SK-N-SH (cell line): ENCODE measurements around the gene SPEG. TPM values are rescaled to one million over a fixed set of nuclear protein-coding genes. Genes with fewer than 3 reads are reported as not detected.

Experiments used
- CTCF ChIA-PET: fragments of 300-600, 350-600 bp; formaldehyde crosslinking; extraction: SDS; loops from one replicate; lab custom pipeline; 2021; lab: Yijun Ruan, JAX
- POLR2A ChIA-PET: fragments of 350-600 bp; sonication (Branson Sonifier 250); formaldehyde crosslinking; extraction: SDS; loops from one replicate; lab custom pipeline; 2020; ENCODE audit warnings: antibody characterized with exemption, inconsistent platforms; lab: Yijun Ruan, JAX
- DNase-seq: peaks from one replicate; pipeline ENCODE4 v3.0.0; 2012
- H2AFZ ChIP-seq: fragments of 200-600 bp; sonication (generic); 2 replicates; pipeline ENCODE4 v1.8.1; 2016; ENCODE audit warnings: antibody characterized with exemption, mild to moderate bottlenecking, low read depth
- H3F3A ChIP-seq: fragments of 200-600 bp; sonication (generic); replicated peaks from 2 replicates; pipeline ENCODE3; 2016; ENCODE audit warnings: antibody characterized with exemption, mild to moderate bottlenecking; ENCODE audit not compliant: insufficient read depth
- H3K27ac ChIP-seq, 2 experiments: fragments of 200-500 bp in 1 of 2; fragments of 200-600 bp in 1 of 2; sonication (Bioruptor generic) in 1 of 2; sonication (generic), shearing (Covaris generic) in 1 of 2; 2 replicates each; pipeline versions ENCODE4 v1.5.1 to v1.6.1; 2014 to 2016; ENCODE audit warnings: low read depth in 2 of 2, inconsistent platforms in 1 of 2, low read length in 1 of 2, mild to moderate bottlenecking in 1 of 2, mixed read lengths in 1 of 2
- H3K27me3 ChIP-seq: fragments of 200-600 bp; sonication (generic), shearing (Covaris generic); 2 replicates; pipeline ENCODE4 v1.6.1; 2016; ENCODE audit warnings: mixed run types; ENCODE audit not compliant: insufficient read depth
- H3K36me3 ChIP-seq, 2 experiments: fragments of 200-500 bp in 1 of 2; fragments of 200-600 bp in 1 of 2; sonication (Bioruptor generic) in 1 of 2; sonication (generic) in 1 of 2; replicated peaks in 1 of 2; 2 replicates each; pipeline versions ENCODE3 to v1.5.1; 2014 to 2016; ENCODE audit warnings: low read length in 1 of 2, mild to moderate bottlenecking in 1 of 2; ENCODE audit not compliant: insufficient read depth in 2 of 2, control insufficient read depth in 1 of 2
- H3K4me1 ChIP-seq, 2 experiments: fragments of 200-500 bp in 1 of 2; fragments of 200-600 bp in 1 of 2; sonication (Bioruptor generic) in 1 of 2; sonication (generic), shearing (Covaris generic) in 1 of 2; 2 replicates each; pipeline versions ENCODE4 v1.5.1 to v1.6.1; 2014 to 2016; ENCODE audit warnings: low read depth in 1 of 2, low read length in 1 of 2, mixed run types in 1 of 2; ENCODE audit not compliant: insufficient read depth in 2 of 2, control insufficient read depth in 1 of 2
- H3K4me2 ChIP-seq: fragments of 200-600 bp; sonication (generic), shearing (Covaris generic); 2 replicates; pipeline ENCODE4 v1.6.1; 2017; ENCODE audit warnings: mixed run types
- H3K4me3 ChIP-seq, 2 experiments: fragments of 200-500 bp in 1 of 2; fragments of 200-600 bp in 1 of 2; sonication (Bioruptor generic) in 1 of 2; sonication (generic), shearing (Covaris generic) in 1 of 2; 2 replicates each; pipeline versions ENCODE4 v1.5.1 to v1.8.1; 2014 to 2016; ENCODE audit warnings: low read depth in 2 of 2, inconsistent platforms in 1 of 2, low read length in 1 of 2, mild to moderate bottlenecking in 1 of 2, mixed read lengths in 1 of 2, moderate library complexity in 1 of 2
- H3K79me2 ChIP-seq: fragments of 200-600 bp; sonication (generic); 2 replicates; pipeline ENCODE4 v1.8.1; 2017; ENCODE audit warnings: mild to moderate bottlenecking; ENCODE audit not compliant: insufficient read depth
- H3K9ac ChIP-seq: fragments of 200-600 bp; sonication (generic); 2 replicates; pipeline ENCODE4 v1.6.1; 2017; ENCODE audit warnings: mixed run types
- H3K9me2 ChIP-seq: fragments of 200-600 bp; sonication (generic); 2 replicates; pipeline ENCODE4 v1.6.1; 2017; ENCODE audit warnings: mixed run types
- H3K9me3 ChIP-seq: fragments of 200-600 bp; sonication (generic); 2 replicates; pipeline ENCODE4 v1.6.1; 2017; ENCODE audit warnings: mixed run types, mild to moderate bottlenecking, moderate library complexity
- H4K20me1 ChIP-seq: fragments of 200-600 bp; sonication (generic); 2 replicates; pipeline ENCODE4 v1.6.1; 2017; ENCODE audit warnings: mild to moderate bottlenecking, mixed run types; ENCODE audit not compliant: insufficient read depth
- EP300 ChIP-seq, 2 experiments: IDR thresholded peaks; 2 replicates each; pipeline versions ENCODE4 v1.4.0 to v1.6.1; 2012; ENCODE audit warnings: borderline replicate concordance in 1 of 2, low read depth in 1 of 2, low read length in 1 of 2
- FOSL2 ChIP-seq: IDR thresholded peaks from 2 replicates; pipeline ENCODE4 v1.4.0; 2012; ENCODE audit warnings: low read depth, mild to moderate bottlenecking, moderate library complexity, borderline replicate concordance
- GABPA ChIP-seq: IDR thresholded peaks from 2 replicates; pipeline ENCODE4 v1.4.0; 2012; ENCODE audit warnings: low read depth, mild to moderate bottlenecking
- RAD21 ChIP-seq: IDR thresholded peaks from 2 replicates; pipeline ENCODE4 v1.6.1; 2012; ENCODE audit warnings: mild to moderate bottlenecking, low read length
- RCOR1 ChIP-seq: fragments of 150-350 bp; IDR thresholded peaks from 2 replicates; pipeline ENCODE4 v1.6.1; 2017; ENCODE audit warnings: antibody characterized with exemption, low read length
- SIN3A ChIP-seq: IDR thresholded peaks from 2 replicates; pipeline ENCODE4 v1.6.1; 2012; ENCODE audit warnings: low read depth, mild to moderate bottlenecking, low read length, moderate library complexity, borderline replicate concordance
- SMC3 ChIP-seq: IDR thresholded peaks from 2 replicates; pipeline ENCODE4 v1.6.1; 2012; ENCODE audit warnings: low read depth, low read length, improper control_type of control experiment
- YY1 ChIP-seq: IDR thresholded peaks from 2 replicates; pipeline ENCODE4 v1.4.0; 2012; ENCODE audit warnings: low read depth, mild to moderate bottlenecking
- WGBS: methylation state at CpG from one replicate; pipeline ENCODE4 v1.1.6; 2017; ENCODE audit warnings: low lambda C conversion rate; 5-methylcytosine and 5-hydroxymethylcytosine counted together
- polyA plus RNA-seq, 3 experiments: library from polyadenylated mRNA; depleted of rRNA; stranded (reverse); fragments of >200 nt; gene quantifications; 2 replicates each; pipeline ENCODE4 v1.2.3, GENCODE V29; 2012
- TF ChIP-seq, protein P1 (sequence below): IDR thresholded peaks from 2 replicates; pipeline ENCODE4 v1.4.0; 2012; ENCODE audit warnings: low read depth, borderline replicate concordance
- TF ChIP-seq, protein P2 (sequence below): IDR thresholded peaks from 2 replicates; pipeline ENCODE4; 2012
- TF ChIP-seq, protein P3 (sequence below): fragments of 150-350 bp; IDR thresholded peaks from 2 replicates; pipeline ENCODE4 v1.6.1; 2016; ENCODE audit warnings: mild to moderate bottlenecking, low read depth, low read length

SPEG gene
- polyA plus RNA-seq, 1 of the 3 experiments (the other 2 are of a cell fraction): 107 TPM

DNA sequence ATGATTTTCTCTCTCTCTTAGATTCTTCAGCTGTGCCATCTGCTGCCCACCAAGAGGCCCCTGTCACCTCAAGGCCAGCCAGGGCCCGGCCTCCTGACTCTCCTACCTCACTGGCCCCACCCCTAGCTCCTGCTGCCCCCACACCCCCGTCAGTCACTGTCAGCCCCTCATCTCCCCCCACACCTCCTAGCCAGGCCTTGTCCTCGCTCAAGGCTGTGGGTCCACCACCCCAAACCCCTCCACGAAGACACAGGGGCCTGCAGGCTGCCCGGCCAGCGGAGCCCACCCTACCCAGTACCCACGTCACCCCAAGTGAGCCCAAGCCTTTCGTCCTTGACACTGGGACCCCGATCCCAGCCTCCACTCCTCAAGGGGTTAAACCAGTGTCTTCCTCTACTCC, 54.7 kb downstream of the SPEG start (continued):
- TF ChIP-seq, protein P1, sequence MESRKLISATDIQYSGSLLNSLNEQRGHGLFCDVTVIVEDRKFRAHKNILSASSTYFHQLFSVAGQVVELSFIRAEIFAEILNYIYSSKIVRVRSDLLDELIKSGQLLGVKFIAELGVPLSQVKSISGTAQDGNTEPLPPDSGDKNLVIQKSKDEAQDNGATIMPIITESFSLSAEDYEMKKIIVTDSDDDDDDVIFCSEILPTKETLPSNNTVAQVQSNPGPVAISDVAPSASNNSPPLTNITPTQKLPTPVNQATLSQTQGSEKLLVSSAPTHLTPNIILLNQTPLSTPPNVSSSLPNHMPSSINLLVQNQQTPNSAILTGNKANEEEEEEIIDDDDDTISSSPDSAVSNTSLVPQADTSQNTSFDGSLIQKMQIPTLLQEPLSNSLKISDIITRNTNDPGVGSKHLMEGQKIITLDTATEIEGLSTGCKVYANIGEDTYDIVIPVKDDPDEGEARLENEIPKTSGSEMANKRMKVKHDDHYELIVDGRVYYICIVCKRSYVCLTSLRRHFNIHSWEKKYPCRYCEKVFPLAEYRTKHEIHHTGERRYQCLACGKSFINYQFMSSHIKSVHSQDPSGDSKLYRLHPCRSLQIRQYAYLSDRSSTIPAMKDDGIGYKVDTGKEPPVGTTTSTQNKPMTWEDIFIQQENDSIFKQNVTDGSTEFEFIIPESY: no peak
- TF ChIP-seq SMC3: no peak
- TF ChIP-seq, protein P2, sequence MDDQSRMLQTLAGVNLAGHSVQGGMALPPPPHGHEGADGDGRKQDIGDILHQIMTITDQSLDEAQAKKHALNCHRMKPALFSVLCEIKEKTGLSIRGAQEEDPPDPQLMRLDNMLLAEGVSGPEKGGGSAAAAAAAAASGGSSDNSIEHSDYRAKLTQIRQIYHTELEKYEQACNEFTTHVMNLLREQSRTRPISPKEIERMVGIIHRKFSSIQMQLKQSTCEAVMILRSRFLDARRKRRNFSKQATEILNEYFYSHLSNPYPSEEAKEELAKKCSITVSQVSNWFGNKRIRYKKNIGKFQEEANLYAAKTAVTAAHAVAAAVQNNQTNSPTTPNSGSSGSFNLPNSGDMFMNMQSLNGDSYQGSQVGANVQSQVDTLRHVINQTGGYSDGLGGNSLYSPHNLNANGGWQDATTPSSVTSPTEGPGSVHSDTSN: no peak
- TF ChIP-seq SIN3A: no peak
- TF ChIP-seq EP300 (IDR thresholded peaks at IDR 0.05; ENCODE audit: borderline replicate concordance in 1 of 2, low read depth in 1 of 2, low read length in 1 of 2): no peak
- TF ChIP-seq, all 33 proteins: peak for 0

DNA sequence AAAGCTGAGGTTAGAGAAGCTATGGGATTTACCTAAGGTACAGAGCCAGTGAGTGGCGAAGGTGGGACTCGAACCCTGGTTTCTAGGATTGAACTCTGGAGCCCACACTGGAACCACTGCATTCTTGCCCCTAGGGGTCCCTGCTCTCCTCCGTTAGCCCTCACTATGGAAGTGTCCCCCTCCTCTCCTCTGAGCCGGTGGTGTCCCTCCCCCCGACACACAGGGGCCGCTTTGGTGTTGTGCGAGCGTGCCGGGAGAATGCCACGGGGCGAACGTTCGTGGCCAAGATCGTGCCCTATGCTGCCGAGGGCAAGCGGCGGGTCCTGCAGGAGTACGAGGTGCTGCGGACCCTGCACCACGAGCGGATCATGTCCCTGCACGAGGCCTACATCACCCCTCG, 55.5 kb downstream of the SPEG start:
- Histone ChIP-seq H3K9ac (no peak overlapping the region), H3K9me3 (no peaks in the 10 kb centered on the region), H3K36me3 (peaks cover 6 to 23% of the 10 kb centered on the region in 2 experiments), H3K4me2 (no peak overlapping the region), H3K79me2 (no peaks in the 10 kb centered on the region), H3K4me1 (peaks cover 0 to 15% of the 10 kb centered on the region in 2 experiments; a peak in 1 of 4 replicates), H3K9me2 (no peaks in the 10 kb centered on the region), H3K4me3 (no peak overlapping the region), H3K27ac (no peak overlapping the region), H4K20me1 (no peaks in the 10 kb centered on the region), H3F3A (no peaks in the 10 kb centered on the region), H2AFZ (no peak overlapping the region), H3K27me3 (no peaks in the 10 kb centered on the region)
- ChIA-PET CTCF (interaction anchor here (1.1 to 62.1 kb wide), 4 partner anchors 4 to 70 kb away, joined by 3 to 2824 read pairs (median 1416); partner anchors contain the start of genes ASIC4, CHPF, GMPPA and TMEM198), POLR2A (interaction anchor here (1.4 kb wide), 1 partner anchor 36 kb away, joined by 4 read pairs; no protein-coding TSS in a partner anchor)
- WGBS: 94% methylated on average over 21 of the region's 23 CpGs
- TF ChIP-seq YY1 (no peak), RCOR1 (no peak), FOSL2 (no peak), SMC3 (no peak), RAD21 (no peak), GABPA (no peak)
- TF ChIP-seq, protein P1: no peak
- TF ChIP-seq, protein P3, sequence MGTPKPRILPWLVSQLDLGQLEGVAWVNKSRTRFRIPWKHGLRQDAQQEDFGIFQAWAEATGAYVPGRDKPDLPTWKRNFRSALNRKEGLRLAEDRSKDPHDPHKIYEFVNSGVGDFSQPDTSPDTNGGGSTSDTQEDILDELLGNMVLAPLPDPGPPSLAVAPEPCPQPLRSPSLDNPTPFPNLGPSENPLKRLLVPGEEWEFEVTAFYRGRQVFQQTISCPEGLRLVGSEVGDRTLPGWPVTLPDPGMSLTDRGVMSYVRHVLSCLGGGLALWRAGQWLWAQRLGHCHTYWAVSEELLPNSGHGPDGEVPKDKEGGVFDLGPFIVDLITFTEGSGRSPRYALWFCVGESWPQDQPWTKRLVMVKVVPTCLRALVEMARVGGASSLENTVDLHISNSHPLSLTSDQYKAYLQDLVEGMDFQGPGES: no peak
- no peak for DNase-seq
